Body of pancreas (tissue), 4 donors: ENCODE measurements around the gene CCDC107.

Source experiments
- POLR2A ChIP-seq, 3 donors: fragments of 450-650 bp; IDR thresholded peaks; one replicate each; pipeline ENCODE4 v1.6.1; 2016; ENCODE audit warnings: antibody characterized with exemption in 3 of 3, mild to moderate bottlenecking in 2 of 3
- TF ChIP-seq, protein P1 (sequence below), 7 experiments: fragments of 450-650 bp in 4 of 7; fragments of 200-600 bp in 3 of 7; sonication (generic) in 3 of 7; IDR thresholded peaks; one replicate each; pipeline ENCODE4 v1.5.1; 2016 to 2019; ENCODE audit warnings: antibody characterized with exemption in 7 of 7

DNA sequence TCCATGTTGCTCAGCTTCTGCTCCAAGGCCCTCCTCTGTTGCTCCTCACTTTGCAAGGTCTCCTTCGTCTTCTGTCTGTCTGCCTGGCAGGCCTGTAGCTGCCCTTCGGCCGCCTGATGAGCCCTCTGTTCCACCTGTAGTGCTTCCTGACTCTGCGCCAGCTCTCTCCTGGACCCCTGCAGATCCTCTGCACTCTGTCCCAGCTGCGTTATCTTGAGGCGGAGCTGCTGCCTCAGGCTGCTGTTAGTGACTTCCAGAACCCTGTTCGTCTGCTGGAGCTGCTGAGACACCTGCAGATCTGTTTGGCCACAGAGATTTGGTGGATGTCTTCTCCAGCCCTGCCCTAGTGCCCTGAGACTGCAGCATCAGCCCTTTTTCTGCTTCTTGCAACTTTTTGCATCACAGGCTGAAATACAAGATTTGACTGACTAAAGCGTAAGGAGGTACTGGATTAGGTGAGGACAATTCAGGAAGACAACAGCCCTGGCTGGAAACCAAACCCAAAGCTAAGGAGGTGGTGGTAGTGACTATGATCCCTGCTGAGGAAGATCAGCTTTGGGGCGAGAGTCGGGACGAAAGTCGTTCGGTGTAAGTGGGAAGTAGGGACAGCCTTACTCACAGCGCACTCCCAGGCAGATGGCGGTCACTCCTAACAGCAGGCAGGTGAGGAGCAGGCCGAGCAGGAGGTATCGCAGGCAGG, 42.0 kb upstream of the CCDC107 start:
- TF ChIP-seq, protein P1, sequence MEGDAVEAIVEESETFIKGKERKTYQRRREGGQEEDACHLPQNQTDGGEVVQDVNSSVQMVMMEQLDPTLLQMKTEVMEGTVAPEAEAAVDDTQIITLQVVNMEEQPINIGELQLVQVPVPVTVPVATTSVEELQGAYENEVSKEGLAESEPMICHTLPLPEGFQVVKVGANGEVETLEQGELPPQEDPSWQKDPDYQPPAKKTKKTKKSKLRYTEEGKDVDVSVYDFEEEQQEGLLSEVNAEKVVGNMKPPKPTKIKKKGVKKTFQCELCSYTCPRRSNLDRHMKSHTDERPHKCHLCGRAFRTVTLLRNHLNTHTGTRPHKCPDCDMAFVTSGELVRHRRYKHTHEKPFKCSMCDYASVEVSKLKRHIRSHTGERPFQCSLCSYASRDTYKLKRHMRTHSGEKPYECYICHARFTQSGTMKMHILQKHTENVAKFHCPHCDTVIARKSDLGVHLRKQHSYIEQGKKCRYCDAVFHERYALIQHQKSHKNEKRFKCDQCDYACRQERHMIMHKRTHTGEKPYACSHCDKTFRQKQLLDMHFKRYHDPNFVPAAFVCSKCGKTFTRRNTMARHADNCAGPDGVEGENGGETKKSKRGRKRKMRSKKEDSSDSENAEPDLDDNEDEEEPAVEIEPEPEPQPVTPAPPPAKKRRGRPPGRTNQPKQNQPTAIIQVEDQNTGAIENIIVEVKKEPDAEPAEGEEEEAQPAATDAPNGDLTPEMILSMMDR (IDR thresholded peaks at IDR 0.05) = no peak
- no peak for TF ChIP-seq POLR2A (IDR thresholded peaks at IDR 0.05)
